Endothelial cell of umbilical vein (primary cell): ENCODE results near the gene KIF25. TPM values are rescaled to one million over a fixed set of nuclear protein-coding genes. Genes with fewer than 3 reads are reported as not detected.
A peak's percentile ranks its signal among the peaks of the same experiment; 100 is the strongest.

Experiments used
- BruUV-seq: library from RNA; stranded (reverse); fragments of 400-500 nt; replicated peaks from 2 replicates; lab custom pipeline; 2021; lab: Mats Ljungman, UMichigan
- CTCF ChIA-PET: fragments of 300-600, 350-600 bp; sonication (Branson Sonifier 250); formaldehyde crosslinking; loops from one replicate; lab custom pipeline; 2021; ENCODE audit warnings: antibody characterized with exemption, inconsistent platforms; lab: Charles Lee
- POLR2A ChIA-PET: fragments of 300-600, 350-600 bp; sonication (Branson Sonifier 250); formaldehyde crosslinking; loops from one replicate; lab custom pipeline; 2021; ENCODE audit warnings: antibody characterized with exemption, inconsistent platforms; lab: Charles Lee
- DNase-seq: peaks from one replicate; pipeline ENCODE4 v3.0.0-alpha.2; 2011; ENCODE audit warnings: low read depth, low spot score
- FAIRE-seq: peaks from 2 replicates; lab custom pipeline; 2011; peaks lifted over from hg19 to GRCh38; lab: Jason Lieb, UNC
- H2AFZ ChIP-seq: 2 replicates; pipeline ENCODE4 v1.6.0; 2012; ENCODE audit warnings: low read depth, low read length, control low read depth, inconsistent platforms
- H3K27ac ChIP-seq: 2 replicates; pipeline ENCODE4 v1.5.1; 2011; ENCODE audit warnings: low read depth, mild to moderate bottlenecking, control low read depth, low read length, moderate library complexity; ENCODE audit not compliant: insufficient read depth
- H3K27me3 ChIP-seq, 2 experiments: 2 replicates each; pipeline versions ENCODE4 v1.6.0 to v1.6.1; 2011; ENCODE audit warnings: low read length in 2 of 2, mixed read lengths in 1 of 2; ENCODE audit not compliant: control insufficient read depth in 2 of 2, insufficient read depth in 2 of 2
- H3K36me3 ChIP-seq, 2 experiments: 2 replicates in 1 of 2; 3 replicates in 1 of 2; pipeline ENCODE4 v1.5.1; 2011; ENCODE audit warnings: low read length in 2 of 2, mild to moderate bottlenecking in 1 of 2, moderate library complexity in 1 of 2; ENCODE audit not compliant: control insufficient read depth in 2 of 2, insufficient read depth in 2 of 2; ENCODE audit errors: extremely low read depth in 1 of 2
- H3K4me1 ChIP-seq: 3 replicates; pipeline ENCODE4 v1.5.1; 2011; ENCODE audit warnings: mild to moderate bottlenecking, low read length; ENCODE audit not compliant: control insufficient read depth, insufficient read depth; ENCODE audit errors: extremely low read depth
- H3K4me2 ChIP-seq: 2 replicates; pipeline ENCODE4 v1.6.1; 2011; ENCODE audit warnings: low read length, control low read depth, mixed read lengths; ENCODE audit not compliant: insufficient read depth
- H3K4me3 ChIP-seq, 3 experiments: fragments of 200-600 bp in 1 of 3; sonication (generic), shearing (Covaris generic) in 1 of 3; replicated peaks in 1 of 3; 2 replicates each; pipeline ENCODE4 v1.5.1; 2011 to 2016; ENCODE audit warnings: control low read depth in 3 of 3, low read length in 3 of 3, mild to moderate bottlenecking in 2 of 3, inconsistent platforms in 1 of 3, low read depth in 1 of 3, moderate library complexity in 1 of 3; ENCODE audit not compliant: insufficient read depth in 1 of 3
- H3K79me2 ChIP-seq: 2 replicates; pipeline ENCODE4 v1.6.0; 2012; ENCODE audit warnings: low read length, inconsistent platforms; ENCODE audit not compliant: control insufficient read depth, insufficient read depth
- H3K9ac ChIP-seq: replicated peaks from 2 replicates; pipeline ENCODE3; 2011; ENCODE audit warnings: low read length, control low read depth; ENCODE audit not compliant: insufficient read depth; ENCODE audit errors: extremely low read depth
- H3K9me1 ChIP-seq: replicated peaks from 3 replicates; pipeline ENCODE4 v1.6.0; 2011; ENCODE audit warnings: mild to moderate bottlenecking, low read length; ENCODE audit not compliant: control insufficient read depth, insufficient read depth; ENCODE audit errors: extremely low read depth
- H3K9me3 ChIP-seq: replicated peaks from 2 replicates; pipeline ENCODE4 v1.5.1; 2012; ENCODE audit warnings: low read length, inconsistent platforms; ENCODE audit not compliant: control insufficient read depth, insufficient read depth
- H4K20me1 ChIP-seq: replicated peaks from 2 replicates; pipeline ENCODE3; 2011; ENCODE audit warnings: mild to moderate bottlenecking, low read length; ENCODE audit not compliant: control insufficient read depth, insufficient read depth; ENCODE audit errors: extremely low read depth
- CTCF ChIP-seq, 2 donors: IDR thresholded peaks; 1 replicate in 1 of 2; 2 replicates in 1 of 2; pipeline ENCODE4 v1.5.1; 2011; ENCODE audit warnings: low read length in 2 of 2, mild to moderate bottlenecking in 2 of 2, moderate library complexity in 2 of 2, control low read depth in 1 of 2, inconsistent platforms in 1 of 2, low read depth in 1 of 2; ENCODE audit not compliant: insufficient read depth in 1 of 2; ENCODE audit errors: extremely low read depth in 1 of 2
- EZH2 ChIP-seq: IDR thresholded peaks from 2 replicates; pipeline ENCODE4 v1.6.1; 2012; ENCODE audit warnings: borderline replicate concordance, low read depth, mild to moderate bottlenecking, moderate library complexity, low read length, inconsistent platforms; ENCODE audit not compliant: severe bottlenecking
- FOS ChIP-seq: IDR thresholded peaks from 2 replicates; pipeline ENCODE4 v1.6.1; 2011; ENCODE audit warnings: mild to moderate bottlenecking, low read length, moderate library complexity, borderline replicate concordance; ENCODE audit not compliant: insufficient read depth
- POLR2A ChIP-seq: IDR thresholded peaks from 2 replicates; pipeline ENCODE4 v1.6.1; 2012; ENCODE audit warnings: low read depth, mild to moderate bottlenecking, control low read depth, low read length
- POLR2AphosphoS5 ChIP-seq: IDR thresholded peaks from 2 replicates; pipeline ENCODE4 v1.6.1; 2012; ENCODE audit warnings: low read depth, mild to moderate bottlenecking, control low read depth, low read length, moderate library complexity; ENCODE audit not compliant: insufficient read depth
- dilution Hi-C: fragments of 300-500 bp; cut with MboI; formaldehyde crosslinking; loops from one replicate; pipeline ENCODE4 v1.15.0; 2019; ENCODE audit warnings: low sequenced_read_pairs; ENCODE audit not compliant: extremely low pct_ligation_motif_present
- intact Hi-C: fragments of 100-400 bp; cut with micrococcal nuclease; formaldehyde crosslinking; loops from one replicate; pipeline ENCODE4 v1.10.0; 2022
- polyA plus RNA-seq, 4 experiments: library from polyadenylated mRNA; depleted of rRNA in 3 of 4; stranded (reverse) in 3 of 4; unstranded in 1 of 4; fragments of >200 nt; gene quantifications; 2 replicates each; pipeline versions ENCODE4 v1.2.1 to v1.2.3, GENCODE V29; 2011 to 2012; ENCODE audit warnings: missing spikeins in 1 of 4
- total RNA-seq: library from RNA; stranded (reverse); gene quantifications from 2 replicates; pipeline ENCODE4 v1.2.3, GENCODE V29; 2021

The KIF25 gene
- total and polyA plus RNA-seq, 2 donors (not counting 3 experiments of a cell fraction or from before 2014, with no cell fraction given), result not detected

GRCh38 chr6:168050881-168051586, 53.6 kb downstream of the KIF25 start:
- Histone ChIP-seq H3K79me2 (no peaks in the 10 kb centered on the region), H3K27me3 (no peaks in the 10 kb centered on the region), H3K27ac (no peak overlapping the region), H3K4me2 (no peak overlapping the region), H4K20me1 (no peaks in the 10 kb centered on the region), H3K4me1 (no peaks in the 10 kb centered on the region), H3K36me3 (no peaks in the 10 kb centered on the region), H3K4me3 (no peak overlapping the region), H3K9ac (no peak overlapping the region), H3K9me1 (no peaks in the 10 kb centered on the region), H3K9me3 (no peaks in the 10 kb centered on the region), H2AFZ (no peak overlapping the region)
- DNase-seq (no peak), FAIRE-seq (no peak)
- no TSS peak for BruUV-seq
- intact Hi-C loops (loop anchor here (1.0 to 5.0 kb wide), 2 partner anchors 81 to 143 kb away; no protein-coding TSS in a partner anchor), dilution Hi-C loops (no loop called here)
- POLR2A ChIA-PET, result no interaction called here
- CTCF ChIA-PET, result no interaction called here
- TF ChIP-seq POLR2AphosphoS5 (no peak), POLR2A (no peak), FOS (no peak), EZH2 (no peak), CTCF (IDR thresholded peaks at IDR 0.05; ENCODE audit: extremely low read depth in 1 of 2, insufficient read depth in 1 of 2, low read depth in 1 of 2, low read length in 2 of 2) (peak; percentile 21 to 41)
